ENCODE measurements around the gene PPARA. TPM values are rescaled to one million over a fixed set of nuclear protein-coding genes. Genes with fewer than 3 reads are reported as not detected.

The PPARA gene
- total RNA-seq, 4 donors from 2014 or later = 18.9 to 43.5 (median 27.2) TPM

DNA sequence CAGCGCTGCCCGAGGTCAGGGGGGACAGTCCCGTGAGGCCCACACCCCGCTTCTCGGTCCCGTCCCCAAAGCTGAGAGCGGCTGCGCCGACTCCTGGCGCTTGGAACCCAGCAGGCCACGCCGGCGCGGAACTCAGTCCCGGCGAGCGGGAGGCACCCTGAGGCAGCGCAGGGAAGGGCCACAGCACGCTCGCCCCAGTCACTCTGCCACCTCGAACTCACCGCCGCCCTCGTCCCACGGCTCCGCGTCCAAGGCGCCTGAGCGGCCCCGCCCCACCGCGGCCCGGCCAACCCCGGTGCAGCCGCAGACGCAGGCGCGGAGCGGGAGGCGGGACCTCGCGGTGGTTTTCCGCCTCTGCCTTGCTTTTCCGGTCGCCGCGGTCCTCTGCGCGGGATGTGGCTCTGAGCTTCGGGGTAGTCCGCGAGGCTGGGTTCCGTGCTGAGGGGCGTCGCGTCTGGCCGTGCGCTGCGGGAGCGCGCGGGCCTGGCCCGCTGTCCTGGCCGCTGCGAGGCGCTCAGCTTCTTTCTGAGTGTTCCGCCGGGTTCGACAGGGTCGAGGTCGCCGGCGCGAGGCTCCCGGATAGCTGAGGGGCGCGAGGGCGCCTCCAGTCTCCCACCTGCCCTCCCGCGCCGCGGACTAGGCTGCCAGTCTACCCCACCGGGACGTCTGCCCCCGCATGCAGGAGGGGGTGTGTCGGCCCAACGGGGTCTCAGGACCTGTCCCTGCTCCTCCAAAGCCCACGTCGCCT, 99.9 kb downstream of the PPARA start, which contains the start of gene CDPF1:
Gene CDPF1, minus strand, starts transcription at position 259 of the 748 bp plus-strand sequence. CDS start 2,009 bp downstream, outside the sequence.
- TF ChIP-seq POLR2A (IDR thresholded peaks at IDR 0.05) = peak; percentile 88
- TF ChIP-seq, protein P1, sequence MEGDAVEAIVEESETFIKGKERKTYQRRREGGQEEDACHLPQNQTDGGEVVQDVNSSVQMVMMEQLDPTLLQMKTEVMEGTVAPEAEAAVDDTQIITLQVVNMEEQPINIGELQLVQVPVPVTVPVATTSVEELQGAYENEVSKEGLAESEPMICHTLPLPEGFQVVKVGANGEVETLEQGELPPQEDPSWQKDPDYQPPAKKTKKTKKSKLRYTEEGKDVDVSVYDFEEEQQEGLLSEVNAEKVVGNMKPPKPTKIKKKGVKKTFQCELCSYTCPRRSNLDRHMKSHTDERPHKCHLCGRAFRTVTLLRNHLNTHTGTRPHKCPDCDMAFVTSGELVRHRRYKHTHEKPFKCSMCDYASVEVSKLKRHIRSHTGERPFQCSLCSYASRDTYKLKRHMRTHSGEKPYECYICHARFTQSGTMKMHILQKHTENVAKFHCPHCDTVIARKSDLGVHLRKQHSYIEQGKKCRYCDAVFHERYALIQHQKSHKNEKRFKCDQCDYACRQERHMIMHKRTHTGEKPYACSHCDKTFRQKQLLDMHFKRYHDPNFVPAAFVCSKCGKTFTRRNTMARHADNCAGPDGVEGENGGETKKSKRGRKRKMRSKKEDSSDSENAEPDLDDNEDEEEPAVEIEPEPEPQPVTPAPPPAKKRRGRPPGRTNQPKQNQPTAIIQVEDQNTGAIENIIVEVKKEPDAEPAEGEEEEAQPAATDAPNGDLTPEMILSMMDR (IDR thresholded peaks at IDR 0.05) = peak in 1 of 5 experiments; percentile 29
- peak in 1 of 2 donors; percentile 82 for TF ChIP-seq EP300 (IDR thresholded peaks at IDR 0.05)
- DNase-seq (ENCODE audit: low spot score in 2 of 2) = peak; percentile 79 to 80
- Histone ChIP-seq H3K27me3 (no peaks in the 10 kb centered on the region), H3K4me1 (peaks cover 0 to 46% (median 22%) of the 10 kb centered on the region in 4 donors), H3K36me3 (peaks cover 0 to 3% (median 0%) of the 10 kb centered on the region in 3 donors), H3K27ac (peak within 1 kb of the TSS; percentile 66 to 94 (median 90)), H3K4me3 (peak within 1 kb of the TSS; percentile 73 to 95 (median 90)), H3K9me3 (no peaks in the 10 kb centered on the region)
- WGBS, 2 donors = 0% methylated on average over 10 to 89 of the region's 89 CpGs

DNA sequence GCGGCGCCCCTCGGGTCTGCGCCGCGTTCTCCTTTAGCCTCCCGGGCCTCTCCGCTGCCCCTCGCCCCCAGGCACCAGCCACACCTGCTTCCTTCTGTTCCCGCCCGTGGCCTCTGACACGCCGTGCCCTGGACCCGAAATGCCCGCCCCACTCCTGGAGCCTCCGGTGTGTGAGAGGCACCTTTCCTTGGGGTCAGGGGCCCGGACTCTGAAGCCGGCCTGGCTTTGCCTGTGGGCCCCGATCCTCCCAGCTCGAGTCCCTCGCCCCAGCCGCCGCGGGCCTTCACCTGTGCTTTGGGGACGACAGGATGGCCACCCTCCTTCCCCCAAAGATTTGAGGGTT, 100.4 kb downstream of the PPARA start:
- Histone ChIP-seq H3K9me3 (no peaks in the 10 kb centered on the region), H3K27me3 (no peaks in the 10 kb centered on the region), H3K27ac (peak overlapping the region; percentile 66 to 94 (median 90)), H3K4me1 (peaks cover 0 to 41% (median 19%) of the 10 kb centered on the region in 4 donors), H3K4me3 (peak overlapping the region; percentile 73 to 95 (median 90)), H3K36me3 (no peaks in the 10 kb centered on the region)
- TF ChIP-seq EP300 (IDR thresholded peaks at IDR 0.05) = no peak
- TF ChIP-seq, protein P1 (IDR thresholded peaks at IDR 0.05) = no peak
- TF ChIP-seq POLR2A (IDR thresholded peaks at IDR 0.05) = no peak
- 4% methylated on average over 23 to 25 of the region's 25 CpGs for WGBS, 2 donors
- DNase-seq (ENCODE audit: low spot score in 2 of 2) = no peak

DNA sequence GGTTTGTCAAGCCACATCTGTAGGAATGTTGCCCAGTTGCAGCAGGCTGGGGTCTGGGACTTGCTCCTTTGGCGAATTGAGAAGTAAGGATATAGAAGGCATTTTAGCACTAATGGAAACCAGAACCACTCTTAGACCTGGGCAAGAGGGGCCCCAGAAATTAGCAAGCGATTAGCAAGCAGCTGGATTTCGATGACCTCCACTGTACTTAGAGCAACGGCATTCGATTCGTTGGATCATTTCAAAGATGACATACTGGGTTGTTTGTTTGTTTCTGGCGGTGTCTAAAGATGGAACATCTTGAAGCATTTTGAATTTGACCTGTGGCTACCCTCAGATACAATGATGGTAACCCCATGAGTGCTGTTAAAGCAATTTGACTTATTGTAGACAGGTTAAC, 100.9 kb downstream of the PPARA start:
- H3K27ac ChIP-seq = peak overlapping the region in 3 of 4 donors; percentile 88 to 94 (median 93)
- H3K4me3 ChIP-seq = peak overlapping the region; percentile 73 to 95 (median 90)
- 49 to 57% methylated on average over 7 of the region's 7 CpGs for WGBS, 2 donors
- no peaks in the 10 kb centered on the region for H3K27me3 ChIP-seq
- no peak for DNase-seq (ENCODE audit: low spot score in 2 of 2)
- peaks cover 0 to 4% (median 0%) of the 10 kb centered on the region in 3 donors for H3K36me3 ChIP-seq
- H3K4me1 ChIP-seq = peaks cover 0 to 35% (median 19%) of the 10 kb centered on the region in 4 donors
- TF ChIP-seq EP300 (IDR thresholded peaks at IDR 0.05) (no peak), POLR2A (IDR thresholded peaks at IDR 0.05) (no peak)
- TF ChIP-seq, protein P1 (IDR thresholded peaks at IDR 0.05) = no peak
- H3K9me3 ChIP-seq = no peaks in the 10 kb centered on the region

DNA sequence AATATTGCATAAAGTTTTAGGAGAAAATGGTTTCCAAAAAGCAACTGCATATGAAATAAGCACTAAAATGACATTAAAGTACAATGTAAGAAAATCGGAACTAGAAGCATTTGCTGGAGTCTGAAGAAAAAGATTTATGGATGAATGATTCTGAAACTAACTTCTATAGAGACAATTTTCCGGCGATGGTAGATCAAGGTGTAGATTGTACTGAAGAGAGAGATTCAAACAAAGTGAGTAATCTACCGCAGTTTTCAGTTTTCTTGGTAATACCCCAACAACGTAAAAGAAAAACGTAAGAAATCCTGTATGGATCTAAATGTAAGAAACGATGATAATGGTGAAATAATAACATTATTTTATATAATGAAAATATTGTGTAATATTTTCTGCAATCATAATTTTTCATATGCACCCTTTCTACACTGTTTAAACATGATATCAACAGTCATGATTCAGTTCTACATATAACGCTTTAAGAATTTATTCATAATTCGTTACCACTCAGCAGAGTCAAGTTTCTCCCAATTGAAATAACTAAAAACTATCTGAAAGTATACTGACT, 101.6 kb downstream of the PPARA start:
- H3K27me3 ChIP-seq = no peaks in the 10 kb centered on the region
- no peak overlapping the region for H3K4me3 ChIP-seq
- H3K4me1 ChIP-seq = peaks cover 0 to 35% (median 19%) of the 10 kb centered on the region in 4 donors
- TF ChIP-seq POLR2A (IDR thresholded peaks at IDR 0.05) (no peak), EP300 (IDR thresholded peaks at IDR 0.05) (no peak)
- TF ChIP-seq, protein P1 (IDR thresholded peaks at IDR 0.05) = no peak
- DNase-seq (ENCODE audit: low spot score in 2 of 2) = no peak
- H3K27ac ChIP-seq = no peak overlapping the region
- 73 to 75% methylated on average over 9 of the region's 9 CpGs for WGBS, 2 donors
- no peaks in the 10 kb centered on the region for H3K9me3 ChIP-seq
- peaks cover 0 to 4% (median 0%) of the 10 kb centered on the region in 3 donors for H3K36me3 ChIP-seq
